GM12865 (cell line): ENCODE results near the gene TOP2A.
A peak's percentile ranks its signal among the peaks of the same experiment; 100 is the strongest.

Experiments used
- DNase-seq: peaks from one replicate; pipeline ENCODE4 v3.0.0; 2010; ENCODE audit warnings: low read depth
- H3K4me3 ChIP-seq: 2 replicates; pipeline ENCODE4 v1.5.1; 2011; ENCODE audit warnings: mild to moderate bottlenecking, low read depth, low read length, control low read depth
- CTCF ChIP-seq: IDR thresholded peaks from 2 replicates; pipeline ENCODE4 v1.5.1; 2011; ENCODE audit warnings: low read length, control low read depth, low read depth, inconsistent platforms; ENCODE audit not compliant: insufficient read depth; ENCODE audit errors: missing control alignments

TOP2A gene

GRCh38 chr17:40430272-40431230, 12.9 kb upstream of the TOP2A start:
- no peak overlapping the region for H3K4me3 ChIP-seq
- DNase-seq = no peak
- no peak for TF ChIP-seq CTCF

- H3K4me3 ChIP-seq = no peak overlapping the region
- TF ChIP-seq CTCF = no peak
- DNase-seq = no peak
Measured at GRCh38 chr17:40427002-40427491, 9.4 kb upstream of the TOP2A start.

- no peak for TF ChIP-seq CTCF
- H3K4me3 ChIP-seq = no peak overlapping the region
- DNase-seq = no peak
Measured at GRCh38 chr17:40425741-40426140, 8.0 kb upstream of the TOP2A start.

DNA sequence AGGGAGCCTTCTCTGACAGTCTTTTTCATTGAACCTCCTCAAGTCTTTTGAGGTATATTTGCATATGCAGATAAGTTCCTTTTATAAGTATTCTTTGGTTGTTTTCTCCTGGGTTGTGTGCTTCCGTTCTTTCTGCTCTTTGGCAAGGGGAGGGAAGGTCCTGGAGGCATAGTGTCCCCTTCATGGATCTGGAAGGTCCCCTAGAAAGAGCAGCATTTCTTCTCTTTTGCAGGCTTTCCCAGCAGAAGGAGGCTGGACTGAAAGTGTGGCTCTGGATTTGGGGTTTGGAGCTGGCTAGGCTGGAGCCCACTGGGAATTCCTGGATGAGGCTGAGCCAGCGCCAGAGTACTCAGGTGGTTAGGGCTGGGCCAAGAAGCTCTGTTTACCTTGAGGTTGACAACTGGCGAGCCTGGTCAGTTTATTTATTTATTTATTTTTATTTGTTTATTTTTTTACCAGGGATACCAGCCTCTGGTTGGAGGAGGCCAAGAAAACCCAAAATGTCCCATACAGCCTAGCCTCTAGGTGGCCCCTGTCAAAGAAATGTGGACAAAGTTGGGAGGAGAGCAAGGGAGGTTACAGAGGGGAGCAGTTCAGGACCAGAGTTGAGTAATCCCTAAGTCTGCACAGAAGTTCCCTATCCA, 5.4 kb upstream of the TOP2A start:
- no peak for DNase-seq
- no peak for TF ChIP-seq CTCF
- no peak overlapping the region for H3K4me3 ChIP-seq

- DNase-seq = no peak
- TF ChIP-seq CTCF = no peak
- no peak overlapping the region for H3K4me3 ChIP-seq
Measured at GRCh38 chr17:40419559-40420331, 2.0 kb upstream of the TOP2A start.

- TF ChIP-seq CTCF = no peak
- H3K4me3 ChIP-seq = peak overlapping the region; percentile 51
- no peak for DNase-seq
Measured at GRCh38 chr17:40418428-40418706, 671 bp upstream of the TOP2A start.
